Fibroblast of lung (primary cell): ENCODE results near the gene TM4SF18. TPM values are rescaled to one million over a fixed set of nuclear protein-coding genes. Genes with fewer than 3 reads are reported as not detected.

Source experiments
- DNase-seq, 2 donors: peaks; one replicate each; pipeline versions ENCODE4 v3.0.0 to v3.0.0-alpha.2; 2010; ENCODE audit warnings: low read depth in 2 of 2
- H2AFZ ChIP-seq: 2 replicates; pipeline ENCODE4 v1.5.1; 2012; ENCODE audit warnings: low read length, control low read depth, inconsistent platforms
- H3K27ac ChIP-seq: 2 replicates; pipeline ENCODE4 v1.5.1; 2011; ENCODE audit warnings: low read length, control low read depth; ENCODE audit not compliant: insufficient read depth
- H3K27me3 ChIP-seq: 2 replicates; pipeline ENCODE4 v1.5.1; 2011; ENCODE audit warnings: mild to moderate bottlenecking, low read length; ENCODE audit not compliant: control insufficient read depth, insufficient read depth
- H3K36me3 ChIP-seq: 2 replicates; pipeline ENCODE4 v1.5.1; 2011; ENCODE audit warnings: low read length; ENCODE audit not compliant: control insufficient read depth, insufficient read depth
- H3K4me1 ChIP-seq: 2 replicates; pipeline ENCODE4 v1.5.1; 2011; ENCODE audit warnings: low read length; ENCODE audit not compliant: control insufficient read depth, insufficient read depth; ENCODE audit errors: extremely low read depth
- H3K4me2 ChIP-seq: 2 replicates; pipeline ENCODE4 v1.5.1; 2011; ENCODE audit warnings: low read length, control low read depth; ENCODE audit not compliant: insufficient read depth; ENCODE audit errors: extremely low read depth
- H3K4me3 ChIP-seq, 4 experiments: fragments of 200-600 bp in 1 of 4; sonication (generic) in 1 of 4; replicated peaks in 1 of 4; 2 replicates each; pipeline ENCODE4 v1.5.1; 2011 to 2016; ENCODE audit warnings: low read length in 4 of 4, low read depth in 3 of 4, mild to moderate bottlenecking in 3 of 4, control low read depth in 2 of 4, inconsistent platforms in 1 of 4, mixed read lengths in 1 of 4; ENCODE audit not compliant: insufficient read depth in 1 of 4; ENCODE audit errors: control extremely low read depth in 1 of 4
- H3K79me2 ChIP-seq: 2 replicates; pipeline ENCODE4 v1.5.1; 2012; ENCODE audit warnings: mild to moderate bottlenecking, low read length, inconsistent platforms; ENCODE audit not compliant: control insufficient read depth, insufficient read depth
- H3K9ac ChIP-seq: 2 replicates; pipeline ENCODE4 v1.5.1; 2011; ENCODE audit warnings: mild to moderate bottlenecking, low read length, control low read depth; ENCODE audit not compliant: insufficient read depth
- H3K9me3 ChIP-seq: 2 replicates; pipeline ENCODE4 v1.5.1; 2012; ENCODE audit warnings: low read depth, low read length; ENCODE audit not compliant: control insufficient read depth, insufficient read depth
- H4K20me1 ChIP-seq: 2 replicates; pipeline ENCODE4 v1.5.1; 2011; ENCODE audit warnings: low read length; ENCODE audit not compliant: control insufficient read depth, insufficient read depth; ENCODE audit errors: extremely low read depth
- EZH2 ChIP-seq: IDR thresholded peaks from 2 replicates; pipeline ENCODE4 v1.5.1; 2012; ENCODE audit warnings: low read length, control low read depth, mild to moderate bottlenecking; ENCODE audit errors: missing control alignments
- polyA plus RNA-seq, 2 donors: library from polyadenylated mRNA; depleted of rRNA in 1 of 2; stranded (reverse) in 1 of 2; unstranded in 1 of 2; fragments of >200 nt; gene quantifications; 2 replicates each; pipeline ENCODE4 v1.2.1, GENCODE V29; 2011 to 2012; ENCODE audit warnings: missing spikeins in 1 of 2
- total RNA-seq: library from RNA; depleted of rRNA; stranded (reverse); fragments of >200 nt; gene quantifications from 2 replicates; pipeline ENCODE4 v1.2.1, GENCODE V29; 2014
- TF ChIP-seq, protein P1 (sequence below), 2 donors: IDR thresholded peaks in 1 of 2; conservative IDR thresholded peaks in 1 of 2; 1 replicate in 1 of 2; 2 replicates in 1 of 2; pipeline ENCODE4 v1.5.1; 2011 to 2012; ENCODE audit warnings: low read length in 2 of 2, control low read depth in 1 of 2, inconsistent platforms in 1 of 2, low read depth in 1 of 2, mild to moderate bottlenecking in 1 of 2

The TM4SF18 gene
- total and polyA plus RNA-seq, 2 donors (not counting 1 experiment from before 2014, with no cell fraction given), result not detected

GRCh38 chr3:149366941-149367840 is 33.8 kb upstream of the TM4SF18 start:
- Histone ChIP-seq H3K9ac (no peak overlapping the region), H3K27ac (no peak overlapping the region), H3K4me2 (no peak overlapping the region), H2AFZ (no peak overlapping the region), H3K4me3 (no peak overlapping the region), H3K9me3 (no peaks in the 10 kb centered on the region), H3K27me3 (no peaks in the 10 kb centered on the region), H3K79me2 (peaks cover 2% of the 10 kb centered on the region), H3K4me1 (peaks cover 13% of the 10 kb centered on the region), H4K20me1 (no peaks in the 10 kb centered on the region), H3K36me3 (peaks cover 9% of the 10 kb centered on the region)
- TF ChIP-seq EZH2, result no peak
- TF ChIP-seq, protein P1, sequence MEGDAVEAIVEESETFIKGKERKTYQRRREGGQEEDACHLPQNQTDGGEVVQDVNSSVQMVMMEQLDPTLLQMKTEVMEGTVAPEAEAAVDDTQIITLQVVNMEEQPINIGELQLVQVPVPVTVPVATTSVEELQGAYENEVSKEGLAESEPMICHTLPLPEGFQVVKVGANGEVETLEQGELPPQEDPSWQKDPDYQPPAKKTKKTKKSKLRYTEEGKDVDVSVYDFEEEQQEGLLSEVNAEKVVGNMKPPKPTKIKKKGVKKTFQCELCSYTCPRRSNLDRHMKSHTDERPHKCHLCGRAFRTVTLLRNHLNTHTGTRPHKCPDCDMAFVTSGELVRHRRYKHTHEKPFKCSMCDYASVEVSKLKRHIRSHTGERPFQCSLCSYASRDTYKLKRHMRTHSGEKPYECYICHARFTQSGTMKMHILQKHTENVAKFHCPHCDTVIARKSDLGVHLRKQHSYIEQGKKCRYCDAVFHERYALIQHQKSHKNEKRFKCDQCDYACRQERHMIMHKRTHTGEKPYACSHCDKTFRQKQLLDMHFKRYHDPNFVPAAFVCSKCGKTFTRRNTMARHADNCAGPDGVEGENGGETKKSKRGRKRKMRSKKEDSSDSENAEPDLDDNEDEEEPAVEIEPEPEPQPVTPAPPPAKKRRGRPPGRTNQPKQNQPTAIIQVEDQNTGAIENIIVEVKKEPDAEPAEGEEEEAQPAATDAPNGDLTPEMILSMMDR (conservative IDR thresholded peaks at IDR 0.05 in 1 of 2, IDR thresholded peaks at IDR 0.05 in 1 of 2; ENCODE audit: low read depth in 1 of 2, low read length in 2 of 2), result no peak
- DNase-seq, result peak in 1 of 2 donors; percentile 75

DNA sequence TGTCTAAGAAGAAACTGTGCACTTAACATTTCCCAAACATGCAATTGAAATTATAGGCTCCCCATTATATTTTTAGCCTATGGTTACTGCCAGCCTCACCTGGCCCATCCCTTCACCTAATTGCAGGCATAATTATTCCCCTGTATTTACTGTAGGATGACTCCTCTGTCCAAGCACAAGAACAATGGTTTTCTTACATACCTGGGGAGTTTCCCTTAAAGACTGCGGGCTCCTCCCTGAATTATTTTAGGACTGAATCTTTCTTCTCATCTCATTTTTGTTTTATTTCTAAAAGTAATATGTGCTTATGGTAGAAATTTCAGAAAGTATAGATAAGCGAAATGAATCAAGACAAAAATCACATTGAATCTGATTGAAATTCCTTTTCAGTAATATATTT is 32.6 kb upstream of the TM4SF18 start:
- no peak overlapping the region for H2AFZ ChIP-seq
- DNase-seq, result no peak
- peaks cover 4% of the 10 kb centered on the region for H3K36me3 ChIP-seq
- H3K4me2 ChIP-seq, result no peak overlapping the region
- no peak overlapping the region for H3K4me3 ChIP-seq
- H3K79me2 ChIP-seq, result no peaks in the 10 kb centered on the region
- H3K4me1 ChIP-seq, result peaks cover 7% of the 10 kb centered on the region
- no peaks in the 10 kb centered on the region for H3K27me3 ChIP-seq
- no peaks in the 10 kb centered on the region for H4K20me1 ChIP-seq
- TF ChIP-seq, protein P1 (conservative IDR thresholded peaks at IDR 0.05 in 1 of 2, IDR thresholded peaks at IDR 0.05 in 1 of 2; ENCODE audit: low read depth in 1 of 2, low read length in 2 of 2), result no peak
- TF ChIP-seq EZH2, result no peak
- H3K27ac ChIP-seq, result no peak overlapping the region
- no peaks in the 10 kb centered on the region for H3K9me3 ChIP-seq
- no peak overlapping the region for H3K9ac ChIP-seq

GRCh38 chr3:149364624-149365023 is 31.2 kb upstream of the TM4SF18 start:
- no peak overlapping the region for H3K9ac ChIP-seq
- H3K79me2 ChIP-seq, result no peaks in the 10 kb centered on the region
- H3K27ac ChIP-seq, result no peak overlapping the region
- no peaks in the 10 kb centered on the region for H4K20me1 ChIP-seq
- H3K9me3 ChIP-seq, result no peaks in the 10 kb centered on the region
- H3K4me3 ChIP-seq, result no peak overlapping the region
- H2AFZ ChIP-seq, result no peak overlapping the region
- H3K4me2 ChIP-seq, result no peak overlapping the region
- H3K36me3 ChIP-seq, result peaks cover 2% of the 10 kb centered on the region
- DNase-seq, result no peak
- H3K4me1 ChIP-seq, result peaks cover 2% of the 10 kb centered on the region
- no peaks in the 10 kb centered on the region for H3K27me3 ChIP-seq
- TF ChIP-seq, protein P1 (conservative IDR thresholded peaks at IDR 0.05 in 1 of 2, IDR thresholded peaks at IDR 0.05 in 1 of 2; ENCODE audit: low read depth in 1 of 2, low read length in 2 of 2), result no peak
- no peak for TF ChIP-seq EZH2
